Adrenal gland (tissue), 12 donors: ENCODE results near the gene FCHSD2. TPM values are rescaled to one million over a fixed set of nuclear protein-coding genes. Genes with fewer than 3 reads are reported as not detected.
A peak's percentile ranks its signal among the peaks of the same experiment; 100 is the strongest.

Source experiments
- DNase-seq, 7 donors: peaks; one replicate each; pipeline ENCODE4 v3.0.0-alpha.2; 2019 to 2020
- H3K27ac ChIP-seq, 5 donors: fragments of 200-600 bp; sonication (generic) in 4 of 5; 1 replicate in 3 of 5; 2 replicates in 2 of 5; pipeline versions ENCODE4 v1.5.1 to v1.8.0; 2016 to 2020; ENCODE audit warnings: mild to moderate bottlenecking in 1 of 5
- H3K27me3 ChIP-seq: fragments of 200-600 bp; 2 replicates; pipeline ENCODE4 v1.8.0; 2021
- H3K36me3 ChIP-seq, 2 donors: fragments of 200-600 bp; replicated peaks in 1 of 2; 1 replicate in 1 of 2; 2 replicates in 1 of 2; pipeline versions ENCODE4 v1.5.1 to v1.8.0; 2018 to 2022
- H3K4me1 ChIP-seq, 2 donors: fragments of 200-600 bp; replicated peaks in 1 of 2; 1 replicate in 1 of 2; 2 replicates in 1 of 2; pipeline versions ENCODE4 v1.5.1 to v1.8.0; 2018 to 2021
- H3K4me3 ChIP-seq, 4 donors: fragments of 200-600 bp; sonication (generic) in 3 of 4; one replicate each; pipeline ENCODE4 v1.5.1; 2016 to 2018
- H3K9me3 ChIP-seq, 3 donors: fragments of 200-600 bp; sonication (generic) in 1 of 3; replicated peaks in 1 of 3; 1 replicate in 2 of 3; 2 replicates in 1 of 3; pipeline versions ENCODE4 v1.5.1 to v1.8.0; 2016 to 2021
- POLR2A ChIP-seq, 2 donors: fragments of 450-650 bp; IDR thresholded peaks; one replicate each; pipeline ENCODE4 v1.6.1; 2017; ENCODE audit warnings: antibody characterized with exemption in 2 of 2, mild to moderate bottlenecking in 2 of 2, moderate library complexity in 1 of 2
- WGBS, 4 donors: extraction: QIAGEN DNeasy Blood & Tissue Kit in 2 of 4; methylation state at CpG; one replicate each; pipeline versions ENCODE4 v1.1.5 to v1.1.7; 2013 to 2017; 5-methylcytosine and 5-hydroxymethylcytosine counted together
- intact Hi-C, 2 donors: fragments of 100-400 bp; cut with DNase I; formaldehyde crosslinking; loops; one replicate each; pipeline versions ENCODE4 v1.14.1 to v1.15.0; 2022 to 2023
- polyA plus RNA-seq, 3 donors: library from polyadenylated mRNA; stranded (reverse); fragments of 200-250 nt in 2 of 3; fragments of 350-450 nt in 1 of 3; fragmentation: Illumina TruSeq in 1 of 3; extraction: RNeasy Lipid Tissue Mini Kit (QIAGEN cat#74804) in 1 of 3; gene quantifications; one replicate each; pipeline ENCODE4 v1.2.3, GENCODE V29; 2013 to 2014
- total RNA-seq, 9 donors: library from RNA; depleted of rRNA in 4 of 9; stranded (reverse); fragments of >200 nt in 4 of 9; fragments of 120-200 nt in 1 of 9; fragmentation: NEBNext Ultra II Directional in 1 of 9; extraction: Animal tissue kit (Norgen Biotek cat#: 25700) in 1 of 9; gene quantifications; one replicate each; pipeline versions ENCODE4 v1.1.0 to v1.2.4, GENCODE V29; 2013 to 2023
- TF ChIP-seq, protein P1 (sequence below), 6 experiments: fragments of 450-650 bp in 4 of 6; fragments of 200-600 bp in 2 of 6; sonication (generic) in 1 of 6; IDR thresholded peaks; 1 replicate in 5 of 6; 2 replicates in 1 of 6; pipeline versions ENCODE4 v1.5.1 to v1.8.0; 2016 to 2021; ENCODE audit warnings: antibody characterized with exemption in 6 of 6, mild to moderate bottlenecking in 2 of 6, moderate library complexity in 1 of 6
- donor health status: healthy with polysubstance abuse.
- donor health status: Bipolar disorder and iron deficiency.
- donor health status: DM: yes; HTN: yes; CAD: no.
- donor health status: DM: no; HTN: no; CAD: no.
- donor health status: DM: no; HTN: no; CAD: no.
- donor health status: DM: yes; HTN: yes; CAD: no.

Gene FCHSD2
- total and polyA plus RNA-seq, 12 donors: 14.6 to 67.2 (median 32.7) TPM

GRCh38 chr11:72871119-72871518, 271.0 kb downstream of the FCHSD2 start:
- intact Hi-C loops: no loop called here
- DNase-seq: no peak
- Histone ChIP-seq H3K4me1 (no peaks in the 10 kb centered on the region), H3K27me3 (no peaks in the 10 kb centered on the region), H3K4me3 (no peak overlapping the region), H3K9me3 (no peaks in the 10 kb centered on the region), H3K27ac (no peak overlapping the region), H3K36me3 (no peaks in the 10 kb centered on the region)
- WGBS, 4 donors: 80 to 100% (median 92%) methylated on average over 1 of the region's 1 CpG
- TF ChIP-seq POLR2A (IDR thresholded peaks at IDR 0.05): no peak
- TF ChIP-seq, protein P1, sequence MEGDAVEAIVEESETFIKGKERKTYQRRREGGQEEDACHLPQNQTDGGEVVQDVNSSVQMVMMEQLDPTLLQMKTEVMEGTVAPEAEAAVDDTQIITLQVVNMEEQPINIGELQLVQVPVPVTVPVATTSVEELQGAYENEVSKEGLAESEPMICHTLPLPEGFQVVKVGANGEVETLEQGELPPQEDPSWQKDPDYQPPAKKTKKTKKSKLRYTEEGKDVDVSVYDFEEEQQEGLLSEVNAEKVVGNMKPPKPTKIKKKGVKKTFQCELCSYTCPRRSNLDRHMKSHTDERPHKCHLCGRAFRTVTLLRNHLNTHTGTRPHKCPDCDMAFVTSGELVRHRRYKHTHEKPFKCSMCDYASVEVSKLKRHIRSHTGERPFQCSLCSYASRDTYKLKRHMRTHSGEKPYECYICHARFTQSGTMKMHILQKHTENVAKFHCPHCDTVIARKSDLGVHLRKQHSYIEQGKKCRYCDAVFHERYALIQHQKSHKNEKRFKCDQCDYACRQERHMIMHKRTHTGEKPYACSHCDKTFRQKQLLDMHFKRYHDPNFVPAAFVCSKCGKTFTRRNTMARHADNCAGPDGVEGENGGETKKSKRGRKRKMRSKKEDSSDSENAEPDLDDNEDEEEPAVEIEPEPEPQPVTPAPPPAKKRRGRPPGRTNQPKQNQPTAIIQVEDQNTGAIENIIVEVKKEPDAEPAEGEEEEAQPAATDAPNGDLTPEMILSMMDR (IDR thresholded peaks at IDR 0.05): no peak

- Histone ChIP-seq H3K36me3 (no peaks in the 10 kb centered on the region), H3K4me1 (peaks cover 9% of the 10 kb centered on the region in 2 donors), H3K9me3 (no peaks in the 10 kb centered on the region), H3K4me3 (no peak overlapping the region), H3K27ac (peak overlapping the region in 1 of 5 donors; percentile 4), H3K27me3 (no peaks in the 10 kb centered on the region)
- intact Hi-C loops: no loop called here
- DNase-seq: no peak
- 76 to 91% (median 82%) methylated on average over 4 of the region's 4 CpGs for WGBS, 4 donors
- TF ChIP-seq POLR2A (IDR thresholded peaks at IDR 0.05): no peak
- TF ChIP-seq, protein P1 (IDR thresholded peaks at IDR 0.05): no peak
Measured at GRCh38 chr11:72869831-72870230, 272.3 kb downstream of the FCHSD2 start.

GRCh38 chr11:72867970-72868369, 274.1 kb downstream of the FCHSD2 start:
- WGBS, 4 donors: 95 to 98% (median 96%) methylated on average over 5 of the region's 5 CpGs

GRCh38 chr11:72864702-72865655, 277.1 kb downstream of the FCHSD2 start:
- TF ChIP-seq, protein P1 (IDR thresholded peaks at IDR 0.05): no peak
- no peak for TF ChIP-seq POLR2A (IDR thresholded peaks at IDR 0.05)
- no peaks in the 10 kb centered on the region for H3K27me3 ChIP-seq
- peak in 1 of 7 donors; percentile 17 for DNase-seq
- 17 to 25% (median 23%) methylated on average over 5 of the region's 5 CpGs for WGBS, 4 donors
- H3K4me1 ChIP-seq: peaks cover 27 to 37% of the 10 kb centered on the region in 2 donors
- no peaks in the 10 kb centered on the region for H3K36me3 ChIP-seq
- intact Hi-C loops: no loop called here
- no peaks in the 10 kb centered on the region for H3K9me3 ChIP-seq
- peak overlapping the region in 1 of 5 donors; percentile 32 for H3K27ac ChIP-seq
- no peak overlapping the region for H3K4me3 ChIP-seq

More at GRCh38 chr11:72867970-72868369, 274.1 kb downstream of the FCHSD2 start:
- peaks cover 19 to 27% of the 10 kb centered on the region in 2 donors for H3K4me1 ChIP-seq
- no peak overlapping the region for H3K4me3 ChIP-seq
- H3K36me3 ChIP-seq: no peaks in the 10 kb centered on the region
- TF ChIP-seq, protein P1 (IDR thresholded peaks at IDR 0.05): no peak
- no peak for TF ChIP-seq POLR2A (IDR thresholded peaks at IDR 0.05)
- no peaks in the 10 kb centered on the region for H3K27me3 ChIP-seq
- intact Hi-C loops: no loop called here
- no peak for DNase-seq
- no peaks in the 10 kb centered on the region for H3K9me3 ChIP-seq
- H3K27ac ChIP-seq: no peak overlapping the region
